NOMO-1 treated with DMSO at 0.1 percent for 48 hours (cell line): Measurements from ENCODE around the gene GPSM3.
"Not testable (repeated sequence)": the region's sequence is repeated elsewhere in the genome, so short reads cannot be mapped to it uniquely, and the experiment has no call there.

Experiments used
- DNase-seq: peaks from one replicate; lab custom pipeline; 2025; ENCODE audit not compliant: unreplicated experiment; lab: John Stamatoyannopoulos, UW

GPSM3 gene

GRCh38 chr6:32188381-32189068 is 3.9 kb downstream of the GPSM3 start:
- DNase-seq, result no peak

DNA sequence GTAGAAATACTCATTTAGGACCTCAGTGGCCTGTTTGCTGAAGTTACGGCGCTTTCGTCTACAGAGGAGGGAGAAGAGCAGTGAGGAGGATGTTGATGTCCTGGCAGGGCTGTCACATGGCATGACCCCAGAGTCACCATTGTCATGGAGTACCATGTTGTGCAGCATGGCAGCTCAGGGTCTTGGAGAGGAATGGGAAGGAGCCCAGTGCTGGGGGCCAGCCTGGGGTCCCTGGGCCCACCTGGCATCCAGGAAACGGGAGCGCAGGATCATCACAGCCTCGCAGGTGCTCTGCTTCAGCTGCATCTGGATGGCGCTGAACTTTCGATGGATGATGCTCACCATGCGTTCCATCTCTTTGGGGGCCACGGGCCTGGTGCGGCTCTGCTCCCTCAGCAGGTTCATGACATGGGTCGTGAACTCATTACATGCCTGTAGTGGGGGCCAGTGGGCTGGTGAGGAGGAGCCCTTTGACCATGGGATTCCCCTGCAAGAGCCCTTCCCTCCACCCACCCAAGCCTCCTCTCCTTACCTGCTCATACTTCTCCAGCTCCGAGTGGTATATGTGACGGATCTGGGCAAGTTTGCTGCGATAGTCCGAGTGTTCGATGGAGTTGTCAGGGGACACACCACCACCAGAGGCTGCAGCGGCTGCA is 4.6 kb downstream of the GPSM3 start:
- not testable (repeated sequence) for DNase-seq

- no peak for DNase-seq
Observed at GRCh38 chr6:32187009-32187709, 5.3 kb downstream of the GPSM3 start.

DNA sequence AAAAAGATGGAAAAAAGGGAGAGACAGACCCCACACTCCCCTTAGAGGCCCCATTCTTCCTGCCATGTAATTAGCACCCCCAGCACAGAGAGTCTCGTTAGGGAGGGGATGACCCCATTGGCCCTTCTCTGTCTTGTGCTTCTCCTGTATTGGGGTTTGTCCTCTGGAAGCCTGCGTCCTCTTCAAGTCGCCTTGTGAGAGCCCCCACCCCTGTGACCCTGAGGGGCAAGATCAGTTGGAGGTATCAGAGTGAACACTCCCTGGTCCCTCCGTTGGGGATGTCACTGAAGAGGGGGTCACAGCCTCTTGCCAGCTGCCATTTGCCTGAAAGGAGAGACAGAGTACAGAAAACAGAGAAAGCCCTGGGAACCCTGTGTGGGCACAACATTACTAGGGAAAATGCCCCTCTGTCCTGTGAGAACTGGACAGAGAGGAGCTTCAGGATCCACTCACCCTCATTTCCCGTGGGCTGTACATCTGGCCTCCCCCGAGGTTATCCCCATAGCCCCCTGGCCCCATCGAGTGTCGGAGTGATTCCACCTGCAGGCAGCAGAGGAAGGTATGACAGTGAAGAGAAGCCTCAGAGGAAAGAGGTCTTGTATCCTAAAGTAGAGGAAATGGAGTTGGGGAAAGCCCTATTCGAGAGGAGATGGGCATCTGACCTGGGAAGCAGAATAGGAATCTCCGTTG is 6.1 kb downstream of the GPSM3 start:
- DNase-seq, result not testable (repeated sequence)

DNA sequence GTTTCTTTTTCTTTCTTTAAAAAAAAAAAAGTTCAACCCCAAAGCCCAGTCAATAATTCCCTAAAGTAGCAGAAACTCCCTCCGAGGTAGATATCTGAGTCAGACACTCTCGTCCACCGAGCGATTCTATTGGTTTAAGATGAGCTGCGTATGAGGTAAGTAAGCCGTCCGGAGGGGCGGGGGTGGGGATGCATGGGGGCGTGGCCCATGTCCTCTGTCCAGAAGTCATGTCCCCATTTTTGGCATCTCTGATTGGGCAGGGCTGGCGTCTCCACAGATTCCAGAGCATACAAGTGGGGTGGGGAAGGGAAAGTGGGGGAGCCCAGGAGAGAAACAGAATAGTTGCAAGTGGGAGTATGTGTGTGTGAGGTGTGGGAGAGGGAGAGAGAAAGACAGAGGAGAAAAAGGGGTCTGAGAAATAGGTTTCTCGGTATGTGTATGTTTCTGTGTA is 6.7 kb downstream of the GPSM3 start:
- peak; percentile 52 for DNase-seq

GRCh38 chr6:32184084-32184640 is 8.3 kb downstream of the GPSM3 start, which contains the start of gene AGER:
Gene AGER, minus strand, starts transcription at chr6:32184253. Its CDS starts 31 bp downstream, at chr6:32184222.
- DNase-seq, result no peak

GRCh38 chr6:32183483-32184083 is 8.9 kb downstream of the GPSM3 start:
- no peak for DNase-seq

GRCh38 chr6:32183030-32183429 is 9.4 kb downstream of the GPSM3 start:
- DNase-seq, result no peak

DNA sequence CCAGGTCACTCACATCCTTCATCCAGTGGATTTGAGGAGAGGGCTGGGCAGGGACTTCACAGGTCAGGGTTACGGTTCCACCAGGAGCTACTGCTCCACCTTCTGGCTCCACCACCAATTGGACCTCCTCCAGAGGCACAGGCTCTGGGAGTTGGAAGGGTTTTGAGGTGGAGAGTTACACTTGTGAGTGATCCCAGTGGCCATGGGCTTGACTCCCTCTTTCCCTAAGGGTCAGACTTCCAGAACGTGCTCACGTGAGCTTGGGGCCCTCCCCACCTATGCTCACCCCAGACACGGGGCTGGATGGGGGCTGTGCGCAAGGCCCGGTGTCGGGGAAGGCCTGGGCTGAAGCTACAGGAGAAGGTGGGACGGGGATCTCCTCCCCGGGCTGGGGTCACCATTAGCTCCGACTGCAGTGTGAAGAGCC is 9.9 kb downstream of the GPSM3 start:
- DNase-seq, result no peak

DNA sequence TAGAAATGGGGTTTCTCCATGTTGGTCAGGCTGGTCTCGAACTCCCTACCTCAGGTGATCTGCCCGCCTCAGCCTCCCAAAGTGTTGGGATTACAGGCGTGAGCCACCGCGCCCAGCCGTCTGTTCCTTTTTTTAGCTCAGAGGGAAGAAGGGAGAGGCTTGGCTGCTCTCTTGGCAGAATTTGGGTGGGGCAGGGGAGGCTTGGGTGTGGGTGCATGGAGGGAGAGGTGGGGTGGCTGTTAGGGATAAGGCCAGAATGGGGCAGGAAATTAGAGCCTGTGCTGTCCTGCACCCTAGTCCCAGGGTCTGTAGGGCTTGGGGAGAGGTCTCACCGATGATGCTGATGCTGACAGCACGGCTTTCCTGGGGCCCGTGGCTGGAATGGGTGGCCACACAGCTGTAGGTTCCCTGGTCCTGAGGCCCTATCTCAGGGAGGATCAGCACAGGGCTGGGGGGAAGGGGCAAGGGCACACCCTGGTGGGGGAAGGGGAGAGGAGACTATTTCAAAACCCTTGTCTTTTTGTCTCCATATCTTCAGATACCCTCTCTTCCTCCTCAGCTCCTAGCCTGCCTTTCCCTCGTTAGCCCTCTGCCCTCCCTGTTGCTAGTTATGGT is 10.4 kb downstream of the GPSM3 start:
- no peak for DNase-seq

DNA sequence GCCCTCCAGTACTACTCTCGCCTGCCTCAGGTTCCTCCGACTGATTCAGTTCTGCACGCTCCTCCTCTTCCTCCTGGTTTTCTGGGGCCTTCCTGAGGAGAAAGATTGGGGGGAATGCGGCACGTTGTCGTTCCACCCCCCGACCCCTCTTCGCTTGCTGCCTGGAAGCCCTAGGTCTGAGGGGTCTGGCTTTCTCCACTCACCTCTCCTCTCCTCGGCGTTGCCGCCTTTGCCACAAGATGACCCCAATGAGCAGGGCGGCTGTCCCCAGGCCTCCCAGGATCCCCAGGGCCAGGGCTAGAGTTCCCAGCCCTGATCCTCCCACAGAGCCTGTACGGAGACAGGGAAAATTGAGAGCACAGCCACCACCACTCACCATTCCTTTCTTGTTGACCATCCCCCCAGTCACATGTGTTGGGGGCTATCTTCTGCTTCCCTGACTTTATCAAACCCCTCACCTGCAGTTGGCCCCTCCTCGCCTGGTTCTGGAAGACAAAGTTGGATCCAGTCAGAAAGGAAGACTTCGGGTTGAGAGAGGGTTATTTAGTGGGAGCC is 11.2 kb downstream of the GPSM3 start:
- DNase-seq, result no peak

DNA sequence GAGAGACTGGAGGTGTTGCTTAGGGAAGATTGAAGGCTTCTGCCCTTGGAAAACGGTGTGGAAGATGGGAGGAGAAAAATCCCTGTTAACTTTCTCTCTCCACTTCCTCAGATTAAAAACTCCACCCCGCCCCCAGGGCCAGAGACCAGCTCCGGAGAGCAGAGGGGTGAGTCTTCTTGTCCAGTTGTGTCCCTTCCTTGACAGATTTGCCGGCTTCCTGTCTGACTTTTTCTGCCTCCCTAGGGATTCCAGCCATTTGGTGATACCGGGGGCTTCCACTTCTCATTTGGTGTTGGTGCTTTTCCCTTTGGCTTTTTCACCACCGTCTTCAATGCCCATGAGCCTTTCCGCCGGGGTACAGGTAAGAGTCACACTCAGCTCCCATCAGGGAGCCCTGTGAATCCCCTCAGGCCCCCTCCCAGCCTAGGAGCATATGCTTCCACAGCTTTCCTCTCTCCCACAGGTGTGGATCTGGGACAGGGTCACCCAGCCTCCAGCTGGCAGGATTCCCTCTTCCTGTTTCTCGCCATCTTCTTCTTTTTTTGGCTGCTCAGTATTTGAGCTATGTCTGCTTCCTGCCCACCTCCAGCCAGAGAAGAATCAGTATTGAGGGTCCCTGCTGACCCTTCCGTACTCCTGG is 12.6 kb downstream of the GPSM3 start:
- DNase-seq, result no peak

- no peak for DNase-seq
Observed at GRCh38 chr6:32178547-32179440, 13.6 kb downstream of the GPSM3 start.

GRCh38 chr6:32177788-32178546 is 14.5 kb downstream of the GPSM3 start, which contains the start of gene RNF5:
Gene RNF5, plus strand, starts transcription at chr6:32178405. Its CDS starts 107 bp downstream, at chr6:32178512.
- DNase-seq, result peak; percentile 100

DNA sequence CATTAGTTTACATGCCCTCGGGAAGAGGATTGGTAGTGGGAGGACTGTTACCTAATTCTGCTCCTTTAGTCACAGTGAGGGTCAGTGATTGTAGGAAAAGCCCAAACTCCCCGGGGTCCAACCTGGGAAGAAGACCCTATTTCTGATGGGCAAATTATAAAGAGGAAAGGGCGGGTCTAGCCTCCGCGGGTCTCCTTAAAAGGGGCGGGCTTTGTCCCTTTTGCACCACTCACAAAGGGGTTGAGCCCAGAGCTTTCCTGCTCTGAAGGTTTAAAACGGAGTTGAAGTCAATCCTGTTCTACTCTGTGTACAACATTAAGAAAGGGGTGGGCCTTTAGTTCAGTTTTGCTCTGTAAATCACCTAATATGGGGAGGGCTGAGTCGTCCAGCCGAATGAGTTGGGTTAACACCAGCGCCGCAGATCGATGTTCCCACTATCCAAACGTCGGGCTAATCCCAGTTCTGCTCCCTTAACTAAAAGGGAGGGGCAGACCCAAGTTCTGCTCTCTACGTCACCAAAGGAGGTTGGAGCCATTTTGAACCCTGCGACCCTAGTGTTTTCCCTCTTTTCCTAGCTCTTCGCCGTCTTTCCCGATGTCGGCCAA is 15.2 kb downstream of the GPSM3 start:
- DNase-seq, result peak; percentile 51

GRCh38 chr6:32176476-32177182 is 15.8 kb downstream of the GPSM3 start:
- no peak for DNase-seq
